ENCODE results near the gene MOB3A. TPM values are rescaled to one million over a fixed set of nuclear protein-coding genes. Genes with fewer than 3 reads are reported as not detected.

MOB3A gene
- total and polyA plus RNA-seq, 2 of the 8 experiments (the other 6 are each of a cell fraction or from before 2014, with no cell fraction given), result 9.2 to 9.6 TPM

DNA sequence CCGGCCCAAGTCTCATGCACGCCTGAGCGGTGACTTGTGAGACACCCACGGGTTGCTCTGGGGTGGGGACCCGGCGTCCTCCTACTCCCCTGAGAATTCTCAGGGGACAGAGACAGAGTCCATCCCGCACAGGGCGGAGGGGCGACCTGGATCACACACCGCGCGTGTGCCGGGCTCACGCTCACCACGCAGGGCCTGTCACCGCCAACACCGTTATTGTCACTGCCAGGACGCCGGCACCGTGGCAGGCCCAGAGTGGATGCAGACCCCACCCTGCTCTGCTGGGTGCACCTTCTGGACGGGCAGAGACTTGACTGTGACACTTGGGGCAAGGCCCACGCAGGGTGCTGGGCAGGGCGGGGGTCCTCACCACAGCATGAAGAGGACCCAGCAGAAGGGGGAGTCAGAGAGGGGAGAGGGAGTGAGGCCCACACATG lies 16.2 kb downstream of the MOB3A start (continued):
- TF ChIP-seq, protein P1, sequence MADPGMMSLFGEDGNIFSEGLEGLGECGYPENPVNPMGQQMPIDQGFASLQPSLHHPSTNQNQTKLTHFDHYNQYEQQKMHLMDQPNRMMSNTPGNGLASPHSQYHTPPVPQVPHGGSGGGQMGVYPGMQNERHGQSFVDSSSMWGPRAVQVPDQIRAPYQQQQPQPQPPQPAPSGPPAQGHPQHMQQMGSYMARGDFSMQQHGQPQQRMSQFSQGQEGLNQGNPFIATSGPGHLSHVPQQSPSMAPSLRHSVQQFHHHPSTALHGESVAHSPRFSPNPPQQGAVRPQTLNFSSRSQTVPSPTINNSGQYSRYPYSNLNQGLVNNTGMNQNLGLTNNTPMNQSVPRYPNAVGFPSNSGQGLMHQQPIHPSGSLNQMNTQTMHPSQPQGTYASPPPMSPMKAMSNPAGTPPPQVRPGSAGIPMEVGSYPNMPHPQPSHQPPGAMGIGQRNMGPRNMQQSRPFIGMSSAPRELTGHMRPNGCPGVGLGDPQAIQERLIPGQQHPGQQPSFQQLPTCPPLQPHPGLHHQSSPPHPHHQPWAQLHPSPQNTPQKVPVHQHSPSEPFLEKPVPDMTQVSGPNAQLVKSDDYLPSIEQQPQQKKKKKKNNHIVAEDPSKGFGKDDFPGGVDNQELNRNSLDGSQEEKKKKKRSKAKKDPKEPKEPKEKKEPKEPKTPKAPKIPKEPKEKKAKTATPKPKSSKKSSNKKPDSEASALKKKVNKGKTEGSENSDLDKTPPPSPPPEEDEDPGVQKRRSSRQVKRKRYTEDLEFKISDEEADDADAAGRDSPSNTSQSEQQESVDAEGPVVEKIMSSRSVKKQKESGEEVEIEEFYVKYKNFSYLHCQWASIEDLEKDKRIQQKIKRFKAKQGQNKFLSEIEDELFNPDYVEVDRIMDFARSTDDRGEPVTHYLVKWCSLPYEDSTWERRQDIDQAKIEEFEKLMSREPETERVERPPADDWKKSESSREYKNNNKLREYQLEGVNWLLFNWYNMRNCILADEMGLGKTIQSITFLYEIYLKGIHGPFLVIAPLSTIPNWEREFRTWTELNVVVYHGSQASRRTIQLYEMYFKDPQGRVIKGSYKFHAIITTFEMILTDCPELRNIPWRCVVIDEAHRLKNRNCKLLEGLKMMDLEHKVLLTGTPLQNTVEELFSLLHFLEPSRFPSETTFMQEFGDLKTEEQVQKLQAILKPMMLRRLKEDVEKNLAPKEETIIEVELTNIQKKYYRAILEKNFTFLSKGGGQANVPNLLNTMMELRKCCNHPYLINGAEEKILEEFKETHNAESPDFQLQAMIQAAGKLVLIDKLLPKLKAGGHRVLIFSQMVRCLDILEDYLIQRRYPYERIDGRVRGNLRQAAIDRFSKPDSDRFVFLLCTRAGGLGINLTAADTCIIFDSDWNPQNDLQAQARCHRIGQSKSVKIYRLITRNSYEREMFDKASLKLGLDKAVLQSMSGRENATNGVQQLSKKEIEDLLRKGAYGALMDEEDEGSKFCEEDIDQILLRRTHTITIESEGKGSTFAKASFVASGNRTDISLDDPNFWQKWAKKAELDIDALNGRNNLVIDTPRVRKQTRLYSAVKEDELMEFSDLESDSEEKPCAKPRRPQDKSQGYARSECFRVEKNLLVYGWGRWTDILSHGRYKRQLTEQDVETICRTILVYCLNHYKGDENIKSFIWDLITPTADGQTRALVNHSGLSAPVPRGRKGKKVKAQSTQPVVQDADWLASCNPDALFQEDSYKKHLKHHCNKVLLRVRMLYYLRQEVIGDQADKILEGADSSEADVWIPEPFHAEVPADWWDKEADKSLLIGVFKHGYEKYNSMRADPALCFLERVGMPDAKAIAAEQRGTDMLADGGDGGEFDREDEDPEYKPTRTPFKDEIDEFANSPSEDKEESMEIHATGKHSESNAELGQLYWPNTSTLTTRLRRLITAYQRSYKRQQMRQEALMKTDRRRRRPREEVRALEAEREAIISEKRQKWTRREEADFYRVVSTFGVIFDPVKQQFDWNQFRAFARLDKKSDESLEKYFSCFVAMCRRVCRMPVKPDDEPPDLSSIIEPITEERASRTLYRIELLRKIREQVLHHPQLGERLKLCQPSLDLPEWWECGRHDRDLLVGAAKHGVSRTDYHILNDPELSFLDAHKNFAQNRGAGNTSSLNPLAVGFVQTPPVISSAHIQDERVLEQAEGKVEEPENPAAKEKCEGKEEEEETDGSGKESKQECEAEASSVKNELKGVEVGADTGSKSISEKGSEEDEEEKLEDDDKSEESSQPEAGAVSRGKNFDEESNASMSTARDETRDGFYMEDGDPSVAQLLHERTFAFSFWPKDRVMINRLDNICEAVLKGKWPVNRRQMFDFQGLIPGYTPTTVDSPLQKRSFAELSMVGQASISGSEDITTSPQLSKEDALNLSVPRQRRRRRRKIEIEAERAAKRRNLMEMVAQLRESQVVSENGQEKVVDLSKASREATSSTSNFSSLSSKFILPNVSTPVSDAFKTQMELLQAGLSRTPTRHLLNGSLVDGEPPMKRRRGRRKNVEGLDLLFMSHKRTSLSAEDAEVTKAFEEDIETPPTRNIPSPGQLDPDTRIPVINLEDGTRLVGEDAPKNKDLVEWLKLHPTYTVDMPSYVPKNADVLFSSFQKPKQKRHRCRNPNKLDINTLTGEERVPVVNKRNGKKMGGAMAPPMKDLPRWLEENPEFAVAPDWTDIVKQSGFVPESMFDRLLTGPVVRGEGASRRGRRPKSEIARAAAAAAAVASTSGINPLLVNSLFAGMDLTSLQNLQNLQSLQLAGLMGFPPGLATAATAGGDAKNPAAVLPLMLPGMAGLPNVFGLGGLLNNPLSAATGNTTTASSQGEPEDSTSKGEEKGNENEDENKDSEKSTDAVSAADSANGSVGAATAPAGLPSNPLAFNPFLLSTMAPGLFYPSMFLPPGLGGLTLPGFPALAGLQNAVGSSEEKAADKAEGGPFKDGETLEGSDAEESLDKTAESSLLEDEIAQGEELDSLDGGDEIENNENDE (IDR thresholded peaks at IDR 0.05; ENCODE audit: insufficient replicate concordance, low read length), result no peak
- TF ChIP-seq RXRA (IDR thresholded peaks at IDR 0.05; ENCODE audit: insufficient read depth, low read depth, low read length) (no peak), MAFK (IDR thresholded peaks at IDR 0.05; ENCODE audit: low read depth, low read length) (no peak), JUN (IDR thresholded peaks at IDR 0.05; ENCODE audit: low read depth, low read length) (no peak), YY1 (IDR thresholded peaks at IDR 0.05; ENCODE audit: low read depth, low read length) (no peak), EZH2 (IDR thresholded peaks at IDR 0.05; ENCODE audit: low read depth, low read length, severe bottlenecking) (no peak), TCF12 (IDR thresholded peaks at IDR 0.05; ENCODE audit: low read depth, low read length) (no peak), BACH1 (IDR thresholded peaks at IDR 0.05; ENCODE audit: low read length) (no peak), TAF1 (IDR thresholded peaks at IDR 0.05; ENCODE audit: low read depth, low read length) (no peak), CBX8 (IDR thresholded peaks at IDR 0.05; ENCODE audit: borderline replicate concordance, low read depth, low read length) (no peak), BRCA1 (IDR thresholded peaks at IDR 0.05; ENCODE audit: low read depth, low read length) (no peak), POU5F1 (IDR thresholded peaks at IDR 0.05; ENCODE audit: low read depth, low read length) (no peak), SP4 (IDR thresholded peaks at IDR 0.05; ENCODE audit: low read length) (no peak)

Data from H1 (cell line).